ENCODE measurements around the gene PIWIL4.
"Not testable (repeated sequence)": the region's sequence is repeated elsewhere in the genome, so short reads cannot be mapped to it uniquely, and the experiment has no call there.

PIWIL4 gene

GRCh38 chr11:94639901-94640721 lies 72.9 kb downstream of the PIWIL4 start:
- DNase-seq: no peak

- DNase-seq: no peak
These were observed 74.1 kb downstream of the PIWIL4 start for GRCh38 chr11:94641167-94641761.

- DNase-seq: not testable (repeated sequence)
These were observed 76.0 kb downstream of the PIWIL4 start for GRCh38 chr11:94643186-94643585.

- no peak for DNase-seq
These were observed 80.8 kb downstream of the PIWIL4 start for GRCh38 chr11:94647926-94648325.

GRCh38 chr11:94648789-94649188 lies 81.6 kb downstream of the PIWIL4 start:
- DNase-seq: no peak

GRCh38 chr11:94649254-94649653 lies 82.1 kb downstream of the PIWIL4 start:
- no peak for DNase-seq

GRCh38 chr11:94649964-94650623 lies 82.9 kb downstream of the PIWIL4 start:
- DNase-seq: no peak

GRCh38 chr11:94650756-94651155 lies 83.6 kb downstream of the PIWIL4 start:
- DNase-seq: no peak

- DNase-seq: no peak
These were observed 85.6 kb downstream of the PIWIL4 start for GRCh38 chr11:94652735-94653284.

- DNase-seq: no peak
These were observed 86.4 kb downstream of the PIWIL4 start for GRCh38 chr11:94653561-94653960.

- no peak for DNase-seq
These were observed 87.0 kb downstream of the PIWIL4 start for GRCh38 chr11:94654201-94654600.

GRCh38 chr11:94655291-94655690 lies 88.1 kb downstream of the PIWIL4 start:
- DNase-seq: no peak

GRCh38 chr11:94655956-94656355 lies 88.8 kb downstream of the PIWIL4 start:
- no peak for DNase-seq

- no peak for DNase-seq
These were observed 89.8 kb downstream of the PIWIL4 start for GRCh38 chr11:94656968-94657367.

GRCh38 chr11:94657629-94658028 lies 90.5 kb downstream of the PIWIL4 start:
- no peak for DNase-seq

- DNase-seq: no peak
These were observed 91.2 kb downstream of the PIWIL4 start for GRCh38 chr11:94658386-94658785.

- no peak for DNase-seq
These were observed 91.7 kb downstream of the PIWIL4 start for GRCh38 chr11:94658888-94659287.

GRCh38 chr11:94661444-94661843 lies 94.3 kb downstream of the PIWIL4 start:
- DNase-seq: no peak

- no peak for DNase-seq
These were observed 95.1 kb downstream of the PIWIL4 start for GRCh38 chr11:94662065-94662779.

GRCh38 chr11:94662846-94663390 lies 95.8 kb downstream of the PIWIL4 start:
- no peak for DNase-seq

GRCh38 chr11:94664346-94664745 lies 97.2 kb downstream of the PIWIL4 start:
- DNase-seq: no peak

- no peak for DNase-seq
These were observed 98.0 kb downstream of the PIWIL4 start for GRCh38 chr11:94665116-94665659.
